Measurements from ENCODE around the gene SDF4.

The SDF4 gene

DNA sequence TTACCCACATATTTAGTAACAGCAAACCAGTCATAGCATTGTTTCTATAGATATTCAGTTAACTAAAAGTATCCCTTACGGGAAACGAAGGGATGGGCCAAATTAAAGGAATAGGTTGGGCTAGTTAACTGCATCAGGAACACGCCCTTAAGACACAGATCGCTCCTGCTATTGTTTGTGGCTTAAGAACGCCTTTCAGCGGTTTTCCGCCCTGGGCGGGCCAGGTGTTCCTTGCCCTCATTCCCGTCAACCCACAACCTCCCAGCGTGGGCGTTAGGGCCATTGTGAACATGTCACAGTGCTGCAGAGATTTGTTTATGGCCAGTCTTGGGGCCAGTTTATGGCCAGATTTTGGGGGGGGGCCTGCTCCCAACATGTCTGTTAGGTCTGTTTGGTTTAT lies 40.1 kb downstream of the SDF4 start:
- Histone ChIP-seq H3K36me3 (replicated peaks) (no peaks in the 10 kb centered on the region), H3K4me1 (no peaks in the 10 kb centered on the region), H3K4me3 (no peak overlapping the region), H3K9me3 (peaks cover 7% of the 10 kb centered on the region; the same call in 1 of the 2 replicates), H3K27me3 (ENCODE audit: low read depth) (peaks cover 9% of the 10 kb centered on the region)
- in situ Hi-C loops (cut with MboI; ENCODE audit: low sequenced_read_pairs) = no loop called here
- DNase-seq (ENCODE audit: low spot score in 2 of 2) = no peak

DNA sequence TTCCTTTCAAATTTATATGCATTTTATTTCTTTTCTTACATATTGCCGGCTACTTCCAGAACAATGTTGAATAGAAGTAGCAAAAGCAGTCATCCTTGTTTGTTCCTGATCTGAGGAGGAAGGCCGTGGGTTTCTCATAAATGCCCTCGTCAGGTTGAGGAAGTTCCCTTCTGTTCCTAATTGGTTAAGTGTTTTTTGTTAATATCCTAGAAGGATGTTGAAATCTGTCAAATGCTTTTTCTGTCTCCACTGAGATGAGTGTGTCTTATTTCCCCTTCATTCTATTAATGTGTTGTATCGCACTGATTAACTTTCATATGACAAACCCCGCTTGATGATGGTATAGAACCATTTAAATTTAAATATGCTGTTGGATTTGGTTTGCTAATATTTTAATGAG lies 42.7 kb downstream of the SDF4 start:
- no peak for DNase-seq (ENCODE audit: low spot score in 2 of 2)
- Histone ChIP-seq H3K4me1 (no peaks in the 10 kb centered on the region), H3K36me3 (replicated peaks) (no peaks in the 10 kb centered on the region), H3K4me3 (no peak overlapping the region), H3K9me3 (peaks cover 7% of the 10 kb centered on the region; the same call in 1 of the 2 replicates), H3K27me3 (ENCODE audit: low read depth) (peaks cover 9% of the 10 kb centered on the region)
- in situ Hi-C loops (cut with MboI; ENCODE audit: low sequenced_read_pairs) = no loop called here

DNA sequence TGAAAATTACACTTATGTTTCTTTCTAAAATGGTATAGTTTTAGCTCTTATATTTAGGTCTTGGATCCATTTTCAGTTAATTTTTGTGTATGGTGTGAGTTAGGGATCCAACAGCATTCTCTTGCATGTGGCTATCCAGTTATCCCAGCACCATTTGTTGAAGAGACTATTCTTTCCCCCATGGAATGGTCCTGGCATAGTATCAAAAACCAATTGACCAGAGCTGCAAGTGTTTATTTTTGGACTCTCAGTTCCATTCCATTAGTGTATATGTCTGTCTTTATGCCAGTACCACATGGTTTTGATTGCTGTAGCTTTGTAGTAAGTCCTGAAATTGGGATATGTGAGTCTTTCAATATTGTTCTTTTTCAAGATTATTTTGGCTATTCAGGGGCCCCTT lies 43.9 kb downstream of the SDF4 start:
- Histone ChIP-seq H3K36me3 (replicated peaks) (no peaks in the 10 kb centered on the region), H3K9me3 (peaks cover 7% of the 10 kb centered on the region; the same call in 1 of the 2 replicates), H3K4me1 (no peaks in the 10 kb centered on the region), H3K27me3 (ENCODE audit: low read depth) (peaks cover 9% of the 10 kb centered on the region), H3K4me3 (no peak overlapping the region)
- in situ Hi-C loops (cut with MboI; ENCODE audit: low sequenced_read_pairs) = no loop called here
- no peak for DNase-seq (ENCODE audit: low spot score in 2 of 2)

DNA sequence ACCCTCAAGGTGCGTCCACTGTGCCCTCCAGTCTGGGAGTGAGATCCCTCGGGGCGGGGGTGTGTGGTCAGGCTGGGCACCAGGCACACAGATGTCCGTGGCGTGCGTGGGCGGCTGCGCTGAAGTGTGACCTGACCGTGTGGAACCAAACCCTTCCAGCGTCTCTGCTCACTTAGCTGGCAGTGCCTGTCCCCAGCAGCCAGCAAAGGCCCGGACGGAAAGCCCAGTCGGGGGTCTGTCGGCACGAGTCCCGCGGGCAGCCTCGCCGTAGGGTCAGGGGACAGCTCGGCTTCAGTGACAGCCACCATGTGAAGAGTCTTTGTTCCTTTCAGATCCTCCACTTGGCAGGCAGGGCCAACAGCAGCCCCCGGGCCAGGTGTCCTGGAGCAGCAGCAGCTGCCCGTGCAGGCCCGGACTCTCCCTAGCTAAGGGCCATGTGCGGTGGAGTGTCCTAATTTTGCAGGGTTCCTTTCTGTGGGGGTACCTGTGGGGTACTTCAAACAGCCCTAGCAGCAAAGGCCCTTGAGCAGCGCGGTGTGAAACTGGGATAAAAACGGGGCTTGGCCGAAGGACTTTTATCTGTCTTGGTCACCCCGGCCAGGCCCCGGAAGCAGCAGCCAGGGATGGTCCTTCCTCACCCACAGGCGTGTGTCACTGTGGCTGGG lies 46.6 kb downstream of the SDF4 start:
- in situ Hi-C loops (cut with MboI; ENCODE audit: low sequenced_read_pairs) = no loop called here
- DNase-seq (ENCODE audit: low spot score in 2 of 2) = no peak
- no peaks in the 10 kb centered on the region for H3K9me3 ChIP-seq
- no peaks in the 10 kb centered on the region for H3K4me1 ChIP-seq
- peaks cover 9% of the 10 kb centered on the region for H3K27me3 ChIP-seq (ENCODE audit: low read depth)
- H3K4me3 ChIP-seq = no peak overlapping the region
- no peaks in the 10 kb centered on the region for H3K36me3 ChIP-seq (replicated peaks)

DNA sequence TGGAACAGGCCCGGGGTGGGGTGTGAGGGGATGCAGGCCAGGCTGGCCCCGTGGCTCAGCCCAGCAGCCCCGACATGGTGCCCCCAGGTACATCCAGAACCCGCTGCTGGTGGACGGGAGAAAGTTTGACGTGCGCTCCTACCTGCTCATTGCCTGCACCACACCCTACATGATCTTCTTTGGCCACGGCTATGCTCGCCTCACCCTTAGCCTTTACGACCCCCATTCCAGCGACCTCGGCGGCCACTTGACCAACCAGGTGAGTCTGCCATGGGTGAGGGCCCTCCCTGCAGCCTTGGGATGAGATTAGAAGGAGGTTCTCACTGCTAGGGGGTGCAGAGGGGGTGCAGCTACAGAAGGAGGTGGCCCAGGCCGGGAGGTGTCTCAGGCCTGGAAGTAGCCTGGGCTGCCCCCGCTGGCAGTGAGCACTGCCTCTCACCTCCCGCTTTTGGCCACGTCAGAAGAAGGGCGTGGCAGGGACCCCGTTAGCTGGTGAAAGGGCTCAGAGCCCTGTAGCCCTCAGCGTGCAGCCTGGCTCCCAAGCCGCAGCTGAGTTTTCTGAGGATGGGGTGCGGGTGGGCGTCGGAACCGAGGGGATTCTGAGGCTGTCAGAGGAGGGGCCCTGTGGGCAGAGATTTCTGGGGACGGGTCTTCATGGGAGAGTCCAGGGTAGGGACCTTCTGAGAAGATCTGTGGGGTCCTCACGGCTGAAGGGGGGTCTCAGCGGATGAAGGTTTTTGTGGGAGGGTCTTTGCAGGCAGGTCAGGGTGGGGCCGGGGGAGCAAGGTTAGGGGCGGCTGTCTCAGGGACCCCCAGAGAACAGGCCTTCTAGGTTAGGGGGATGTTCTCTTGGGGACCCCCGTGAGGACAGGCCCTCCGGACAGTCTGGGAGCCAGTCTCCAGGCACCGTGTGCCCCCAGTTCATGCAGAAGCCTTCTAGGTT lies 47.7 kb downstream of the SDF4 start:
- DNase-seq (ENCODE audit: low spot score in 2 of 2) = no peak
- H3K27me3 ChIP-seq (ENCODE audit: low read depth) = peaks cover 6% of the 10 kb centered on the region

GRCh38 chr1:1183221-1183747 lies 48.5 kb downstream of the SDF4 start:
- Histone ChIP-seq H3K4me1 (no peaks in the 10 kb centered on the region), H3K9me3 (no peaks in the 10 kb centered on the region), H3K36me3 (replicated peaks) (no peaks in the 10 kb centered on the region), H3K27me3 (ENCODE audit: low read depth) (peaks cover 2% of the 10 kb centered on the region; the same call in 1 of the 2 replicates), H3K4me3 (no peak overlapping the region)
- in situ Hi-C loops (cut with MboI; ENCODE audit: low sequenced_read_pairs) = no loop called here
- no peak for DNase-seq (ENCODE audit: low spot score in 2 of 2)

More for the DNA sequence above, 47.7 kb downstream of the SDF4 start:
- H3K36me3 ChIP-seq (replicated peaks) = no peaks in the 10 kb centered on the region
- no peaks in the 10 kb centered on the region for H3K9me3 ChIP-seq
- H3K4me1 ChIP-seq = no peaks in the 10 kb centered on the region
- in situ Hi-C loops (cut with MboI; ENCODE audit: low sequenced_read_pairs) = no loop called here
- H3K4me3 ChIP-seq = no peak overlapping the region

GRCh38 chr1:1182491-1183220 lies 49.1 kb downstream of the SDF4 start:
- no peaks in the 10 kb centered on the region for H3K9me3 ChIP-seq
- no peak for DNase-seq (ENCODE audit: low spot score in 2 of 2)

DNA sequence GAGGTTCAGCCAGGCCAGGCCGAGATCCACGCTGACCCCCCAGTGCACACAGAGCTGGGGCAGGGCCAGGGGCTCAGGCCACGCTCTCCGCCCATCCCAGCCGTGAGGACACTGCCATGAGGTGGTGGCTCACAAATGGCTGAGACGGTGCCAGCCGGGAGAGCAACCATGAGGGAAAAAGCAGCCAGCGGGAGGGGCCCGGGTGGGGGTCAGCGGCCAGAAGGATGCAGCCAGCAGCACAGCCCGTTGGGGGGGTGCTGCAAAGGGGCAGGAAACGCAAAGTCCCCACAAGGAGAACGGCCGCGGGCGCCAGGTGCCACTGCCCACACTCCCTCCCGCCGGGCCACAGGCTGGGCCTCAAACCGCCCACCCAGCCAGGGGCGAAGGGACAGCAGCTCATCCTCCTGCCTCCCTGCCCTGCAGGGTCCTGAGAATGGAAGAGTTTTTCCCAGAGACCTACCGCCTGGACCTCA lies 49.8 kb downstream of the SDF4 start:
- no peak overlapping the region for H3K4me3 ChIP-seq
- no peaks in the 10 kb centered on the region for H3K36me3 ChIP-seq (replicated peaks)
- peaks cover 12% of the 10 kb centered on the region for H3K27me3 ChIP-seq (ENCODE audit: low read depth)
- H3K4me1 ChIP-seq = no peaks in the 10 kb centered on the region
- in situ Hi-C loops (cut with MboI; ENCODE audit: low sequenced_read_pairs) = no loop called here
- DNase-seq (ENCODE audit: low spot score in 2 of 2) = no peak
- no peaks in the 10 kb centered on the region for H3K9me3 ChIP-seq

More at GRCh38 chr1:1182491-1183220, 49.1 kb downstream of the SDF4 start:
- peaks cover 5% of the 10 kb centered on the region for H3K27me3 ChIP-seq (ENCODE audit: low read depth)
- H3K4me1 ChIP-seq = no peaks in the 10 kb centered on the region
- no peaks in the 10 kb centered on the region for H3K36me3 ChIP-seq (replicated peaks)
- in situ Hi-C loops (cut with MboI; ENCODE audit: low sequenced_read_pairs) = no loop called here
- H3K4me3 ChIP-seq = no peak overlapping the region

DNA sequence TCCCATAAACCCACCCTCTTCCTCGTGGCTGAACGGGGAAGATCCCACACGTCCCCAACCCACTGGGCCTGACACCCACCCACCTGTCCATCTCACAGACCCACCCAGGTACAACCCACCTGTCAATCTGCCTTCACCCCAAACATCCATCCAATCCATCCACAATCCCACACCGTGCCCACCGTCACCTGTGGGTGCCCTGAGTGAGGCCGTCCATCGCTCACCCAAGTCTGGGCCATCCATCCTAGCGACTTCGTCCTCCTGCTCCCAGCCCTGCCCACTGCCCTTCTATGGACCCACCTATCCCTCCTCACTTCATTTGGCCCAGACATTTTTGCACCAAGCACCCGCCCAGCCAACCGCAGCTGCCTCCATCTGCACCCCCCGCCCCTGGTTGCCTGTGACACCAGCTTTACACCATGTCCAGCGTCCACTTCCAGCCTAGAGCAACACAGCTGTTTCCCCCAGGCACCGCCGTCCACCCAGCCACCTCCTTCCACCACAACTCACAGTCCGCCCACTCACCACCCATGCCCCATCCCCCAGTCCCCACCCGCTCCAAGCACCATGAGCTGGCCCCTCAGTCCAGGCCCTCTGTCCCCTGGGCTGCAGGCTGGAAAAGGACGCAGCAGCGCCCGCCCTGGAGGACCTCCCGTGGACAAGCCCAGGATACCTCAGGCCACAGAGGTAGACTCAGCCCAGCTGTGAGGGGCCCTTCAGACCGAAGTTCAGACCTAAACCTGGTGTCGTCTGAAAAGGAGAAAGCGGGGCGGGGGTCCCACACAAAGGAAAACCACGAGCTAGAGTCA lies 50.5 kb downstream of the SDF4 start:
- in situ Hi-C loops (cut with MboI; ENCODE audit: low sequenced_read_pairs) = no loop called here
- Histone ChIP-seq H3K27me3 (ENCODE audit: low read depth) (peaks cover 19% of the 10 kb centered on the region), H3K4me1 (no peaks in the 10 kb centered on the region), H3K9me3 (no peaks in the 10 kb centered on the region), H3K4me3 (no peak overlapping the region), H3K36me3 (replicated peaks) (no peaks in the 10 kb centered on the region)
- no peak for DNase-seq (ENCODE audit: low spot score in 2 of 2)

DNA sequence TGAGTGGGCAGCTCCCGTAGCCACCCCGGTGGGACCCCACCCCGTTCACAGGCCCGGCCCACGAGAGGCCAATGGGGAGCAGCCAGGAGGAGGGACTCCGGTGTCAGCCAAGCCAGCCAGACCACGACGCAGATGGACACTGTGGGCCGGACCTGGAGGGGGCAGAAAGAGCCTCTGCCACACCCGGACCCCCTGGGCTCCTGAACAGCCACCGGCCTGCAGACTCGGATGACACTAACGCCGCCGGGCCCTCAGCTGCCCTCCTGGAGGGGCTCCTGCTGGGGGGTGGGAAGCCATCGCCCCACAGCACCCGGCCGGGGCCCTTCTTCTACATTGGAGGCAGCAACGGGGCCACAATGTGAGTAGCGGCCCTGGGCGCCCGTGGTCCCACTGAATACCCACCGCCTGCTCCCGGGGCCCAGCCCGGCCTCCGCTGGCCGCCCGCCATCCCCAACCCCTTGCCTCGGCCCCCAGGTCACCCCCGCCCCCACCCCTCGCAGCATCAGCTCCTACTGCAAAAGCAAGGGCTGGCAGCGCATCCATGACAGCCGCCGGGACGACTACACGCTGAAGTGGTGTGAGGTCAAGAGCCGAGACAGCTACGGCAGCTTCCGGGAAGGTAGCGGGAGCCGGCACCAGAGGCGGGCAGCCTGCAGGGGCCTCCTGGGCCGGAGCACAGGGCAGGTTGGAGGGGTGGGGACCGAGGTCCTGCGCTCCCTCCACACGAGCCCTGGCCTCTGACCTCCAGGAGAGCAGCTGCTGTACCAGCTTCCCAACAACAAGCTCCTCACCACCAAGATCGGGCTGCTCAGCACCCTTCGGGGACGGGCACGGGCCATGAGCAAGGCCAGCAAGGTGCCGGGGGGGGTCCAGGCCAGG lies 51.6 kb downstream of the SDF4 start:
- no peaks in the 10 kb centered on the region for H3K36me3 ChIP-seq (replicated peaks)
- H3K27me3 ChIP-seq (ENCODE audit: low read depth) = peaks cover 20% of the 10 kb centered on the region
- H3K4me3 ChIP-seq = no peak overlapping the region
- H3K4me1 ChIP-seq = no peaks in the 10 kb centered on the region
- in situ Hi-C loops (cut with MboI; ENCODE audit: low sequenced_read_pairs) = no loop called here
- DNase-seq (ENCODE audit: low spot score in 2 of 2) = no peak
- no peaks in the 10 kb centered on the region for H3K9me3 ChIP-seq

GRCh38 chr1:1179346-1179982 lies 52.3 kb downstream of the SDF4 start:
- no peak for DNase-seq (ENCODE audit: low spot score in 2 of 2)
- H3K36me3 ChIP-seq (replicated peaks) = no peaks in the 10 kb centered on the region
- in situ Hi-C loops (cut with MboI; ENCODE audit: low sequenced_read_pairs) = no loop called here
- peaks cover 20% of the 10 kb centered on the region for H3K27me3 ChIP-seq (ENCODE audit: low read depth)
- no peak overlapping the region for H3K4me3 ChIP-seq
- no peaks in the 10 kb centered on the region for H3K9me3 ChIP-seq
- H3K4me1 ChIP-seq = no peaks in the 10 kb centered on the region

Data from HAP-1 (cell line).